HG02588 (cell line): ENCODE results near the gene TUBB3.
"Not testable (repeated sequence)": the region's sequence is repeated elsewhere in the genome, so short reads cannot be mapped to it uniquely, and the experiment has no call there.

Experiments
- ATAC-seq: cut with Tn5 transposase; IDR thresholded peaks from one replicate; pipeline ENCODE4 v1.9.1; 2021; ENCODE audit warnings: mild to moderate bottlenecking, moderate library complexity; ENCODE audit not compliant: unreplicated experiment

TUBB3 gene

GRCh38 chr16:89962754-89963498 is 39.8 kb downstream of the TUBB3 start:
- no peak for ATAC-seq

- ATAC-seq: no peak
These were observed 41.1 kb downstream of the TUBB3 start for GRCh38 chr16:89964201-89964600.

- ATAC-seq: no peak
These were observed 42.5 kb downstream of the TUBB3 start for GRCh38 chr16:89965447-89966225.

- ATAC-seq: no peak
These were observed 43.6 kb downstream of the TUBB3 start for GRCh38 chr16:89966756-89967155.

GRCh38 chr16:89967436-89967835 is 44.3 kb downstream of the TUBB3 start:
- ATAC-seq: not testable (repeated sequence)

GRCh38 chr16:89968074-89968473 is 44.9 kb downstream of the TUBB3 start:
- not testable (repeated sequence) for ATAC-seq

- ATAC-seq: no peak
These were observed 46.7 kb downstream of the TUBB3 start for GRCh38 chr16:89969741-89970410.

GRCh38 chr16:89971495-89972243 is 48.5 kb downstream of the TUBB3 start:
- no peak for ATAC-seq

GRCh38 chr16:89972244-89973234 is 49.4 kb downstream of the TUBB3 start:
- ATAC-seq: peak; percentile 81

GRCh38 chr16:89973235-89973634 is 50.1 kb downstream of the TUBB3 start:
- no peak for ATAC-seq

- no peak for ATAC-seq
These were observed 50.7 kb downstream of the TUBB3 start for GRCh38 chr16:89973654-89974335.

GRCh38 chr16:89974870-89975269 is 51.7 kb downstream of the TUBB3 start:
- no peak for ATAC-seq

GRCh38 chr16:89981414-89981813 is 58.3 kb downstream of the TUBB3 start:
- ATAC-seq: peak; percentile 69

- no peak for ATAC-seq
These were observed 59.2 kb downstream of the TUBB3 start for GRCh38 chr16:89982318-89982717.

- ATAC-seq: no peak
These were observed 60.4 kb downstream of the TUBB3 start for GRCh38 chr16:89983536-89983935.

GRCh38 chr16:89984216-89984615 is 61.1 kb downstream of the TUBB3 start:
- no peak for ATAC-seq

- no peak for ATAC-seq
These were observed 62.1 kb downstream of the TUBB3 start for GRCh38 chr16:89985219-89985618.
